ENCODE data around the gene CHST13.

GRCh38 chr3:126498461-126498860 lies 25.5 kb upstream of the CHST13 start:
- TF ChIP-seq CTCF (conservative IDR thresholded peaks at IDR 0.05; ENCODE audit: low read length), result no peak
- no peak for TF ChIP-seq EZH2phosphoT487 (IDR thresholded peaks at IDR 0.05; ENCODE audit: borderline replicate concordance)

Measured in Loucy (cell line).